Choroid plexus epithelial cell (primary cell): ENCODE data around the gene YWHAE.
A peak's percentile ranks its signal among the peaks of the same experiment; 100 is the strongest.

ENCODE experiments used
- DNase-seq: peaks from one replicate; pipeline ENCODE4 v3.0.0-alpha.2; 2010; ENCODE audit warnings: low read depth
- H3K4me3 ChIP-seq: 2 replicates; pipeline ENCODE4 v1.5.1; 2011; ENCODE audit warnings: low read depth, mild to moderate bottlenecking, control low read depth, low read length, moderate library complexity
- CTCF ChIP-seq: conservative IDR thresholded peaks from 2 replicates; pipeline ENCODE4 v1.5.1; 2011; ENCODE audit warnings: low read depth, mild to moderate bottlenecking, control low read depth, inconsistent platforms, low read length, moderate library complexity

YWHAE gene

GRCh38 chr17:1438593-1439083, 38.6 kb upstream of the YWHAE start:
- no peak overlapping the region for H3K4me3 ChIP-seq
- TF ChIP-seq CTCF: no peak
- DNase-seq: peak; percentile 75

- DNase-seq: no peak
Measured at GRCh38 chr17:1435326-1435725, 35.3 kb upstream of the YWHAE start.

GRCh38 chr17:1434150-1434549, 34.1 kb upstream of the YWHAE start:
- H3K4me3 ChIP-seq: no peak overlapping the region
- DNase-seq: no peak

More at GRCh38 chr17:1435326-1435725, 35.3 kb upstream of the YWHAE start:
- no peak for TF ChIP-seq CTCF
- no peak overlapping the region for H3K4me3 ChIP-seq

GRCh38 chr17:1431631-1432104, 31.6 kb upstream of the YWHAE start:
- DNase-seq: no peak
- TF ChIP-seq CTCF: no peak
- H3K4me3 ChIP-seq: no peak overlapping the region

More at GRCh38 chr17:1434150-1434549, 34.1 kb upstream of the YWHAE start:
- TF ChIP-seq CTCF: no peak

- DNase-seq: no peak
- no peak for TF ChIP-seq CTCF
- H3K4me3 ChIP-seq: no peak overlapping the region
Measured at GRCh38 chr17:1423456-1424135, 23.6 kb upstream of the YWHAE start.

- no peak for TF ChIP-seq CTCF
- DNase-seq: peak; percentile 95
- no peak overlapping the region for H3K4me3 ChIP-seq
Measured at GRCh38 chr17:1422885-1423284, 22.9 kb upstream of the YWHAE start.

- DNase-seq: no peak
- TF ChIP-seq CTCF: no peak
Measured at GRCh38 chr17:1421470-1421869, 21.4 kb upstream of the YWHAE start.

More at GRCh38 chr17:1421470-1421869, 21.4 kb upstream of the YWHAE start:
- H3K4me3 ChIP-seq: no peak overlapping the region
